GM18951 (cell line): Measurements from ENCODE around the gene ZNF652.
A peak's percentile ranks its signal among the peaks of the same experiment; 100 is the strongest.

Experiments used
- POLR2A ChIP-seq: IDR thresholded peaks from 4 replicates; pipeline ENCODE4 v1.6.1; 2011; ENCODE audit warnings: mild to moderate bottlenecking; ENCODE audit not compliant: insufficient read length, insufficient read depth; ENCODE audit errors: extremely low read depth
- in situ Hi-C: fragments of 300-500 bp; cut with MboI; formaldehyde crosslinking; loops from one replicate; pipeline ENCODE4 v1.12.0; 2022; ENCODE audit warnings: low sequenced_read_pairs, mixed read lengths, inconsistent platforms; ENCODE audit not compliant: unreplicated experiment

ZNF652 gene

GRCh38 chr17:49393491-49394255 is 31.6 kb upstream of the ZNF652 start:
- no peak for TF ChIP-seq POLR2A
- in situ Hi-C loops = no loop called here

GRCh38 chr17:49390548-49391324 is 28.7 kb upstream of the ZNF652 start:
- peak; percentile 39 for TF ChIP-seq POLR2A
- in situ Hi-C loops = no loop called here

- in situ Hi-C loops = loop anchor here (5.0 kb wide), 1 partner anchor 72 kb away; no protein-coding TSS in a partner anchor
Observed at GRCh38 chr17:49389514-49390347, 27.7 kb upstream of the ZNF652 start.

- no peak for TF ChIP-seq POLR2A
- in situ Hi-C loops = loop anchor here (5.0 kb wide), 1 partner anchor 72 kb away; no protein-coding TSS in a partner anchor
Observed at GRCh38 chr17:49388692-49389513, 26.9 kb upstream of the ZNF652 start.

GRCh38 chr17:49388290-49388640 is 26.2 kb upstream of the ZNF652 start:
- peak; percentile 36 for TF ChIP-seq POLR2A
- in situ Hi-C loops = loop anchor here (5.0 kb wide), 1 partner anchor 71 kb away; no protein-coding TSS in a partner anchor

- no peak for TF ChIP-seq POLR2A
Observed at GRCh38 chr17:49387498-49388289, 25.6 kb upstream of the ZNF652 start.

GRCh38 chr17:49386373-49386772 is 24.3 kb upstream of the ZNF652 start:
- in situ Hi-C loops = loop anchor here (5.0 kb wide), 1 partner anchor 69 kb away; no protein-coding TSS in a partner anchor
- TF ChIP-seq POLR2A = no peak

More at GRCh38 chr17:49387498-49388289, 25.6 kb upstream of the ZNF652 start:
- in situ Hi-C loops = loop anchor here (5.0 kb wide), 1 partner anchor 70 kb away; no protein-coding TSS in a partner anchor

- no peak for TF ChIP-seq POLR2A
- in situ Hi-C loops = loop anchor here (5.0 kb wide), 1 partner anchor 68 kb away; no protein-coding TSS in a partner anchor
Observed at GRCh38 chr17:49384951-49385350, 22.9 kb upstream of the ZNF652 start.

GRCh38 chr17:49383060-49383459 is 21.0 kb upstream of the ZNF652 start:
- in situ Hi-C loops = no loop called here
- TF ChIP-seq POLR2A = no peak

GRCh38 chr17:49382556-49382955 is 20.5 kb upstream of the ZNF652 start:
- no peak for TF ChIP-seq POLR2A
- in situ Hi-C loops = no loop called here

- in situ Hi-C loops = no loop called here
Observed at GRCh38 chr17:49381793-49382192, 19.7 kb upstream of the ZNF652 start.

GRCh38 chr17:49381033-49381432 is 19.0 kb upstream of the ZNF652 start:
- in situ Hi-C loops = no loop called here
- no peak for TF ChIP-seq POLR2A

More at GRCh38 chr17:49381793-49382192, 19.7 kb upstream of the ZNF652 start:
- no peak for TF ChIP-seq POLR2A

- in situ Hi-C loops = no loop called here
- TF ChIP-seq POLR2A = no peak
Observed at GRCh38 chr17:49379926-49380325, 17.9 kb upstream of the ZNF652 start.
